PC-9 (cell line): ENCODE results near the gene VPS13A. TPM values are rescaled to one million over a fixed set of nuclear protein-coding genes. Genes with fewer than 3 reads are reported as not detected.

Source experiments
- BruUV-seq: library from RNA; stranded (reverse); fragments of 400-500 nt; replicated peaks from 2 replicates; lab custom pipeline; 2021; lab: Mats Ljungman, UMichigan
- CTCF ChIA-PET: fragments of 300-600 bp; sonication (Branson Sonifier 250); formaldehyde crosslinking; loops from one replicate; lab custom pipeline; 2022; ENCODE audit warnings: antibody characterized with exemption; lab: Charles Lee
- POLR2A ChIA-PET: fragments of 300-600 bp; sonication (Branson Sonifier 250); formaldehyde crosslinking; loops from one replicate; lab custom pipeline; 2022; ENCODE audit warnings: antibody characterized with exemption; ENCODE audit not compliant: unreplicated experiment; lab: Charles Lee
- DNase-seq, 2 experiments: peaks; one replicate each; pipeline versions ENCODE4 v3.0.0 to v3.0.0-alpha.2; 2015 to 2022; ENCODE audit warnings: mixed read lengths in 1 of 2
- H2AFZ ChIP-seq: fragments of 200-600 bp; sonication (generic); 2 replicates; pipeline ENCODE4 v1.8.1; 2017; ENCODE audit warnings: antibody characterized with exemption
- H3F3A ChIP-seq: fragments of 200-600 bp; sonication (generic); 2 replicates; pipeline ENCODE4 v1.8.1; 2017; ENCODE audit warnings: antibody characterized with exemption, mild to moderate bottlenecking, low read depth; ENCODE audit not compliant: insufficient read depth
- H3K27ac ChIP-seq: fragments of 200-600 bp; sonication (generic); 2 replicates; pipeline ENCODE4 v1.6.1; 2016; ENCODE audit warnings: mixed run types
- H3K27me3 ChIP-seq: fragments of 200-600 bp; sonication (generic); 2 replicates; pipeline ENCODE4 v1.6.1; 2016; ENCODE audit warnings: low read depth, mixed run types; ENCODE audit not compliant: insufficient read depth
- H3K36me3 ChIP-seq: fragments of 200-600 bp; sonication (generic); 2 replicates; pipeline ENCODE4 v1.6.1; 2016; ENCODE audit warnings: low read depth, mixed run types
- H3K4me1 ChIP-seq: fragments of 200-600 bp; sonication (generic); replicated peaks from 2 replicates; pipeline ENCODE4 v1.6.1; 2016; ENCODE audit warnings: mixed run types; ENCODE audit not compliant: insufficient read depth
- H3K4me2 ChIP-seq: fragments of 200-600 bp; sonication (generic); 2 replicates; pipeline ENCODE4 v1.6.1; 2017; ENCODE audit warnings: mixed run types
- H3K4me3 ChIP-seq: fragments of 200-600 bp; sonication (generic); 2 replicates; pipeline ENCODE4 v1.6.1; 2016; ENCODE audit warnings: mixed run types
- H3K79me2 ChIP-seq: fragments of 200-600 bp; sonication (generic); 2 replicates; pipeline ENCODE4 v1.6.1; 2017; ENCODE audit warnings: low read depth, mixed run types
- H3K9me2 ChIP-seq: fragments of 200-600 bp; sonication (generic); 2 replicates; pipeline ENCODE4 v1.8.1; 2017; ENCODE audit warnings: mild to moderate bottlenecking; ENCODE audit not compliant: insufficient read depth
- H3K9me3 ChIP-seq: fragments of 200-600 bp; sonication (generic); 2 replicates; pipeline ENCODE4 v1.8.1; 2016; ENCODE audit warnings: low read depth; ENCODE audit not compliant: insufficient read depth
- H4K20me1 ChIP-seq: fragments of 200-600 bp; sonication (generic); 2 replicates; pipeline ENCODE4 v1.8.1; 2017; ENCODE audit not compliant: insufficient read depth
- EZH2 ChIP-seq: fragments of 200-600 bp; sonication (generic); IDR thresholded peaks from 2 replicates; pipeline ENCODE4 v1.8.0; 2017; ENCODE audit warnings: antibody characterized with exemption, low read depth
- intact Hi-C: fragments of 100-400 bp; cut with micrococcal nuclease; formaldehyde crosslinking; loops from one replicate; pipeline ENCODE4 v1.10.0; 2022; ENCODE audit not compliant: unreplicated experiment
- total RNA-seq: library from RNA; stranded (reverse); gene quantifications from 2 replicates; pipeline ENCODE4 v1.2.3, GENCODE V29; 2021
- TF ChIP-seq, protein P1 (sequence below): fragments of 200-600 bp; sonication (generic); conservative IDR thresholded peaks from 2 replicates; pipeline ENCODE4 v1.6.1; 2017; ENCODE audit warnings: mixed run types, antibody characterized with exemption, mild to moderate bottlenecking, moderate library complexity

VPS13A gene
- total RNA-seq, 1 experiment from 2014 or later = 53.9 TPM

DNA sequence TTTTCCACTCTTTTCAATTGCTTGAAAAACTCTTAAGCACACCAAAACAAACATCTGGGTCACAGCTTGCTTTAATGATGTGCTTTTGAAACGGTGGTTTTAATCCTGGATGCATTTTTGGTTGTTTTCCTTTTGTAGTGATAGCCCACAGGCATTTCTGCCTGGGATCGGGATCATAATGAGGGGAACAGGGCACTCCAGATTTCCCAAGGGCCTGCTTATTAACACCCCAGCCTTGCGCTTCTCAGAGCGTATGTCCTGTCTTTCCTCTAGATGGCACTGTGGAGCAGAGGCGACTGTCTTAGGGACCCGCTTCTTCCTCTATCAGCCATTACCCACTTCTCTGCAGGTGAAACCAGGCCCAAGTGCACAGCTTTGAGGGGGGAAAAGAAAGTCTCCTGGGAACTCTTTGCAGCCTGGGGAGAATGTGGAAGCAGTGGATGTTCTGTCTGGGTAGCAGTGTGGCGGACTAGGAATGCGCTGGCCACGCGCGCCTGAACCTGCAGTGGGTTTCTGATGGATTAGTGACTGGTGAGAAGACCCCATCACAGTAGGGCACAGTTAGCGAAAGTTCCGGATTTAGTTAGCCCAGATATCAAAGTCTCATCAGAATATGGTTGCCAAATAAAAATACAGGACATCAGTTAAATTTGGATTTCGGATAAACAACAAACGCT, 280.7 kb downstream of the VPS13A start:
- peak; percentile 49 to 56 for DNase-seq
- Histone ChIP-seq H3K4me1 (no peaks in the 10 kb centered on the region), H3K9me2 (no peaks in the 10 kb centered on the region), H3K27ac (no peak overlapping the region), H2AFZ (no peak overlapping the region), H3K79me2 (no peaks in the 10 kb centered on the region), H3K27me3 (no peaks in the 10 kb centered on the region), H4K20me1 (no peaks in the 10 kb centered on the region), H3K4me2 (no peak overlapping the region), H3K9me3 (no peaks in the 10 kb centered on the region), H3K36me3 (no peaks in the 10 kb centered on the region), H3K4me3 (no peak overlapping the region), H3F3A (no peaks in the 10 kb centered on the region)
- POLR2A ChIA-PET = interaction anchor here (0.7 kb wide), 1 partner anchor 709 kb away, joined by 14 read pairs; no protein-coding TSS in a partner anchor
- TF ChIP-seq EZH2 = no peak
- TF ChIP-seq, protein P1, sequence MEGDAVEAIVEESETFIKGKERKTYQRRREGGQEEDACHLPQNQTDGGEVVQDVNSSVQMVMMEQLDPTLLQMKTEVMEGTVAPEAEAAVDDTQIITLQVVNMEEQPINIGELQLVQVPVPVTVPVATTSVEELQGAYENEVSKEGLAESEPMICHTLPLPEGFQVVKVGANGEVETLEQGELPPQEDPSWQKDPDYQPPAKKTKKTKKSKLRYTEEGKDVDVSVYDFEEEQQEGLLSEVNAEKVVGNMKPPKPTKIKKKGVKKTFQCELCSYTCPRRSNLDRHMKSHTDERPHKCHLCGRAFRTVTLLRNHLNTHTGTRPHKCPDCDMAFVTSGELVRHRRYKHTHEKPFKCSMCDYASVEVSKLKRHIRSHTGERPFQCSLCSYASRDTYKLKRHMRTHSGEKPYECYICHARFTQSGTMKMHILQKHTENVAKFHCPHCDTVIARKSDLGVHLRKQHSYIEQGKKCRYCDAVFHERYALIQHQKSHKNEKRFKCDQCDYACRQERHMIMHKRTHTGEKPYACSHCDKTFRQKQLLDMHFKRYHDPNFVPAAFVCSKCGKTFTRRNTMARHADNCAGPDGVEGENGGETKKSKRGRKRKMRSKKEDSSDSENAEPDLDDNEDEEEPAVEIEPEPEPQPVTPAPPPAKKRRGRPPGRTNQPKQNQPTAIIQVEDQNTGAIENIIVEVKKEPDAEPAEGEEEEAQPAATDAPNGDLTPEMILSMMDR = peak; percentile 84
- CTCF ChIA-PET = interaction anchor here (0.6 to 2.3 kb wide), 5 partner anchors 16 to 299 kb away, joined by 3 to 10 read pairs (median 3); no protein-coding TSS in a partner anchor
- no TSS peak for BruUV-seq
- intact Hi-C loops = loop anchor here (1.0 to 5.0 kb wide), 7 partner anchors 129 to 664 kb away; partner anchors contain the start of gene GNA14

DNA sequence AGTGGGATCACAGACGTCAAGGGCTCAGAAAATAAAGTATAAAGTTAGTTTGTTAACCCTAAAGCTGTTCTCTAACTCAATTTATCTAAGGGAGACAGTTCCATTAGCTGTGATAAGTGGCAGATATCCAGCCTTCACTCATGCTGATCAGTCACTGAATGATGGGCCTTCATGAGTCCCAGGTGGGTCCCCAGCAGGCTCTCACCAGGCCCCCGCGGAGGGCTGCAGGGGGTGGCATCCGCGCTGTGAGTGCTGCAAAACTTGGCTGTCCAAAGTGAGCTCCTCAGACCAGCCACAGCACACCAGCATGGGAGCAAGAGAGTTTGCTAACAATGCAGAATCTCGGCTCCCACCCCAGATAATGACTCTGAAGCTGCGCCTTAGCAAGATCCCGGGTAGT, 283.6 kb downstream of the VPS13A start:
- Histone ChIP-seq H4K20me1 (no peaks in the 10 kb centered on the region), H3K27ac (no peak overlapping the region), H3K36me3 (no peaks in the 10 kb centered on the region), H3K9me2 (no peaks in the 10 kb centered on the region), H3K79me2 (no peaks in the 10 kb centered on the region), H3K4me1 (no peaks in the 10 kb centered on the region), H2AFZ (no peak overlapping the region), H3K27me3 (no peaks in the 10 kb centered on the region), H3K4me2 (no peak overlapping the region), H3F3A (no peaks in the 10 kb centered on the region), H3K9me3 (no peaks in the 10 kb centered on the region), H3K4me3 (no peak overlapping the region)
- ChIA-PET CTCF (no interaction called here), POLR2A (no interaction called here)
- no TSS peak for BruUV-seq
- DNase-seq = no peak
- intact Hi-C loops = no loop called here
- no peak for TF ChIP-seq EZH2
- TF ChIP-seq, protein P1 = no peak

DNA sequence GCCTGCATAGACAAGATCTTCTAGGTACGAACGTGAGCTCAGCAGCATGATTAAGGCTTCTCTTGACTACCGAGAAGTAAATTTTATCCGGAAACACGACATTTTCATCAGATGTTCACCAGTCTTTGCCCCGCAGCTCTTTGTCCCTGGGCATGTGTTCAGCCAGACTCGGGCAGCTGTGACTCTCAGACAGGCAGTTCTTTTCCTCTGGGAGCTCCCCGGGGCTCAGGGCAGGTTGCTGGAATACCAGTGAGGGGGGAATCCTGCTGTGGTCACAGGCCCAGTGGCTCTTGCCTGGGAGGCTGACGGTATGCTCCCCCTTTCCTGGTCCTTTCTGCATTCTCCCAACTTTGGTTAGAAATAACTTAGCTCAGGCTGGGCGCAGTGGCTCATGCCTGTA, 284.7 kb downstream of the VPS13A start:
- Histone ChIP-seq H3K27me3 (no peaks in the 10 kb centered on the region), H4K20me1 (no peaks in the 10 kb centered on the region), H3K27ac (no peak overlapping the region), H2AFZ (no peak overlapping the region), H3K79me2 (no peaks in the 10 kb centered on the region), H3K4me3 (no peak overlapping the region), H3K9me2 (no peaks in the 10 kb centered on the region), H3K4me1 (peaks cover 10% of the 10 kb centered on the region; the same call in 1 of the 2 replicates), H3K4me2 (no peak overlapping the region), H3K9me3 (no peaks in the 10 kb centered on the region), H3K36me3 (no peaks in the 10 kb centered on the region), H3F3A (no peaks in the 10 kb centered on the region)
- ChIA-PET CTCF (no interaction called here), POLR2A (interaction anchor here (0.7 kb wide), 1 partner anchor 212 kb away, joined by 3 read pairs; no protein-coding TSS in a partner anchor)
- intact Hi-C loops = no loop called here
- BruUV-seq = no TSS peak
- no peak for DNase-seq
- no peak for TF ChIP-seq EZH2
- TF ChIP-seq, protein P1 = no peak
